Measurements from ENCODE around the gene C3AR1. TPM values are rescaled to one million over a fixed set of nuclear protein-coding genes. Genes with fewer than 3 reads are reported as not detected.

Gene C3AR1
- total and polyA plus RNA-seq, 9 donors = 3.7 to 6.5 (median 4.8) TPM

DNA sequence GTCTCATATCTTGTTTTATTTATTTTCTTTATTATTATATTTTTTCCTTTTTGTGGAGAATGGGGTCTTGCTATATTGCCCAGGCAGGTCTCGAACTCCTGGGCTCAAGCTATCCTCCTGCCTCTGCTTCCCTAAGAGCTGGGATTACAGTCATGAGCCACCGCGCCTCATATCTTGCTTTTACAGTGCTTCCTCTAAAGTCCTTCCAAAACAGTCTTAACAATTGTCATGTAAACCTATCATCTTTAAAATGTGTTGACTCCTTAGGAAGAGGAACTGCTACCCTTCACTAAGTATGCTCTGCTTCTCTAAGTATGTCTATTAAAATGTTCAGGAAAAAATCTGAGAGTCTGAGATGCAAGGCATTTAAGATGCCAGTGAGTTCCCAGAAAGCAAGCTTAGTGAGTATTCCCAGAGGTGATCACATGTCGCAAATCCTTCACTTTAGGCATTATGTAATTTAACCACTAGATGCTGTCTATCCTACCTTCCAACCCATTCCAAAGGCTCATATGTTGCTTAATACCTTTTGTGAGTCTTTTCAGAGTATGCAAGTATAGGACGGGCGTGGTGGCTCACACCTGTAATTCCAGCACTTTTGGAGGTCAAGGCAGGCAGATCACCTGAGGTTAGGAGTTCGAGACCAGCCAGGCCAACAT lies 53.4 kb downstream of the C3AR1 start:
- no peak overlapping the region for H3K27ac ChIP-seq (ENCODE audit: low read length)
- no peak overlapping the region for H3K4me3 ChIP-seq (ENCODE audit: low read length)
- no peaks in the 10 kb centered on the region for H3K9me3 ChIP-seq (replicated peaks; ENCODE audit: control insufficient read depth, low read depth, low read length)
- 40% methylated on average over 1 of the region's 7 CpGs for WGBS (ENCODE audit: insufficient coverage)
- H3K27me3 ChIP-seq (ENCODE audit: control insufficient read depth, insufficient read depth, low read length) = peaks cover 10% of the 10 kb centered on the region
- no peaks in the 10 kb centered on the region for H3K36me3 ChIP-seq (ENCODE audit: control insufficient read depth, insufficient read depth, low read length)
- no peak for DNase-seq
- no peaks in the 10 kb centered on the region for H3K4me1 ChIP-seq (ENCODE audit: control insufficient read depth, insufficient read depth, low read length)

GRCh38 chr12:8011331-8011730 lies 54.8 kb downstream of the C3AR1 start:
- DNase-seq = no peak
- H3K9me3 ChIP-seq (replicated peaks; ENCODE audit: control insufficient read depth, low read depth, low read length) = no peaks in the 10 kb centered on the region
- no peaks in the 10 kb centered on the region for H3K36me3 ChIP-seq (ENCODE audit: control insufficient read depth, insufficient read depth, low read length)
- no peaks in the 10 kb centered on the region for H3K4me1 ChIP-seq (ENCODE audit: control insufficient read depth, insufficient read depth, low read length)
- H3K4me3 ChIP-seq (ENCODE audit: low read length) = no peak overlapping the region
- H3K27ac ChIP-seq (ENCODE audit: low read length) = no peak overlapping the region
- WGBS (ENCODE audit: insufficient coverage) = 100% methylated on average over 5 of the region's 7 CpGs
- H3K27me3 ChIP-seq (ENCODE audit: control insufficient read depth, insufficient read depth, low read length) = peaks cover 6% of the 10 kb centered on the region

Other genes starting within 250 kb of the C3AR1 start
- gene SLC2A14, start 193.4 kb downstream of the C3AR1 start, total RNA-seq = 0.22 TPM
- gene SLC2A14, start 193.4 kb downstream of the C3AR1 start, polyA plus RNA-seq (ENCODE audit: insufficient read depth in 1 of 8, insufficient read length in 8 of 8, low replicate concordance in 1 of 8) = 1 to 10 TPM in 1 of 8 donors, under 1 TPM in 4, not detected in 3; 0.08 to 1.5 (median 0.25) TPM
- gene SLC2A3, start 130.2 kb downstream of the C3AR1 start, total RNA-seq = 47.3 TPM
- 10 to 100 TPM in 6 of 8 donors, 1 to 10 TPM in 2; 7.5 to 42.5 (median 14.4) TPM for gene SLC2A3, start 130.2 kb downstream of the C3AR1 start, polyA plus RNA-seq (ENCODE audit: insufficient read depth in 1 of 8, insufficient read length in 8 of 8, low replicate concordance in 1 of 8)
- 10.9 TPM for gene FOXJ2, start 33.6 kb downstream of the C3AR1 start, total RNA-seq
- 10 to 100 TPM; 16.1 to 23.5 (median 20.2) TPM for gene FOXJ2, start 33.6 kb downstream of the C3AR1 start, polyA plus RNA-seq (ENCODE audit: insufficient read depth in 1 of 8, insufficient read length in 8 of 8, low replicate concordance in 1 of 8)
- gene NECAP1, start 15.9 kb upstream of the C3AR1 start, total RNA-seq = 28.7 TPM
- 10 to 100 TPM; 20.3 to 27.0 (median 24.5) TPM for gene NECAP1, start 15.9 kb upstream of the C3AR1 start, polyA plus RNA-seq (ENCODE audit: insufficient read depth in 1 of 8, insufficient read length in 8 of 8, low replicate concordance in 1 of 8)
- 2.5 TPM for gene CLEC4A, start 57.3 kb upstream of the C3AR1 start, total RNA-seq
- 1 to 10 TPM in 5 of 8 donors, under 1 TPM in 3; 0.16 to 3.6 (median 1.4) TPM for gene CLEC4A, start 57.3 kb upstream of the C3AR1 start, polyA plus RNA-seq (ENCODE audit: insufficient read depth in 1 of 8, insufficient read length in 8 of 8, low replicate concordance in 1 of 8)
- gene ZNF705A, start 90.7 kb upstream of the C3AR1 start, total RNA-seq = not detected
- gene ZNF705A, start 90.7 kb upstream of the C3AR1 start, polyA plus RNA-seq (ENCODE audit: insufficient read depth in 1 of 8, insufficient read length in 8 of 8, low replicate concordance in 1 of 8) = under 1 TPM in 2 of 8 donors, not detected in 6; 0.24 to 0.59 TPM
- 0.09 TPM for gene FAM90A1, start 161.3 kb upstream of the C3AR1 start, total RNA-seq
- gene FAM90A1, start 161.3 kb upstream of the C3AR1 start, polyA plus RNA-seq (ENCODE audit: insufficient read depth in 1 of 8, insufficient read length in 8 of 8, low replicate concordance in 1 of 8) = 1 to 10 TPM in 2 of 8 donors, under 1 TPM in 6; 0.55 to 2.5 (median 0.79) TPM

Measured in muscle of leg (tissue), 11 donors.